HepG2 (cell line): ENCODE results near the gene NECTIN3.

ENCODE experiments used
- BHLHE40 ChIP-seq: IDR thresholded peaks from 2 replicates; pipeline ENCODE4 v1.6.1; 2011; ENCODE audit warnings: low read length, improper control_type of control experiment
- CC2D1A ChIP-seq: sonication (generic); formaldehyde crosslinking; IDR thresholded peaks from 2 replicates; pipeline ENCODE4 v1.8.1; 2023; ENCODE audit warnings: mild to moderate bottlenecking, missing genetic modification reagents
- CREB1 ChIP-seq, 2 experiments: fragments of 450-650 bp in 1 of 2; IDR thresholded peaks; 2 replicates each; pipeline ENCODE4 v1.6.1; 2016 to 2017; ENCODE audit warnings: control low read depth in 1 of 2, mild to moderate bottlenecking in 1 of 2, missing compliant biosample characterization in 1 of 2, missing genetic modification characterization in 1 of 2
- DNMT1 ChIP-seq: sonication (generic); formaldehyde crosslinking; IDR thresholded peaks from 2 replicates; pipeline ENCODE4 v1.5.1; 2020; ENCODE audit warnings: mild to moderate bottlenecking, missing genetic modification reagents
- FOXK1 ChIP-seq: sonication (generic); formaldehyde crosslinking; IDR thresholded peaks from 2 replicates; pipeline ENCODE4 v1.4.0; 2020; ENCODE audit warnings: low read depth, missing genetic modification reagents, borderline replicate concordance
- KDM1A ChIP-seq: IDR thresholded peaks from 2 replicates; pipeline ENCODE4 v1.6.1; 2016; ENCODE audit warnings: missing compliant biosample characterization
- POLR2A ChIP-seq, 2 experiments: IDR thresholded peaks; 2 replicates each; pipeline ENCODE4 v1.6.1; 2011; ENCODE audit warnings: low read depth in 2 of 2, low read length in 2 of 2, mild to moderate bottlenecking in 1 of 2, moderate library complexity in 1 of 2; ENCODE audit not compliant: insufficient read depth in 1 of 2
- SRSF9 ChIP-seq: fragments of 200-400 bp; formaldehyde crosslinking; IDR thresholded peaks from 2 replicates; pipeline ENCODE4 v1.6.1; 2018; ENCODE audit warnings: borderline replicate concordance, mild to moderate bottlenecking, low read depth, low read length; ENCODE audit not compliant: insufficient read depth, poor library complexity, severe bottlenecking
- TARDBP ChIP-seq: sonication (generic); formaldehyde crosslinking; IDR thresholded peaks from 2 replicates; pipeline ENCODE4 v1.8.0; 2022; ENCODE audit warnings: mild to moderate bottlenecking, missing genetic modification reagents
- ZSCAN9 ChIP-seq: IDR thresholded peaks from 2 replicates; pipeline ENCODE4 v1.6.1; 2016; ENCODE audit warnings: borderline replicate concordance
- TF ChIP-seq, protein P1 (sequence below): fragments of 450-650 bp; IDR thresholded peaks from 2 replicates; pipeline ENCODE4 v1.6.1; 2016
- TF ChIP-seq, protein P2 (sequence below): sonication (generic); formaldehyde crosslinking; IDR thresholded peaks from 2 replicates; pipeline ENCODE4 v1.5.1; 2020; ENCODE audit warnings: missing genetic modification reagents, mild to moderate bottlenecking, borderline replicate concordance
- TF ChIP-seq, protein P3 (sequence below): sonication (generic); formaldehyde crosslinking; IDR thresholded peaks from 2 replicates; pipeline ENCODE4 v1.8.1; 2023; ENCODE audit warnings: mild to moderate bottlenecking, moderate library complexity, missing genetic modification reagents
- TF ChIP-seq, protein P4 (sequence below): sonication (generic); formaldehyde crosslinking; IDR thresholded peaks from 2 replicates; pipeline ENCODE4 v1.5.1; 2020; ENCODE audit warnings: mild to moderate bottlenecking, missing genetic modification reagents

DNA sequence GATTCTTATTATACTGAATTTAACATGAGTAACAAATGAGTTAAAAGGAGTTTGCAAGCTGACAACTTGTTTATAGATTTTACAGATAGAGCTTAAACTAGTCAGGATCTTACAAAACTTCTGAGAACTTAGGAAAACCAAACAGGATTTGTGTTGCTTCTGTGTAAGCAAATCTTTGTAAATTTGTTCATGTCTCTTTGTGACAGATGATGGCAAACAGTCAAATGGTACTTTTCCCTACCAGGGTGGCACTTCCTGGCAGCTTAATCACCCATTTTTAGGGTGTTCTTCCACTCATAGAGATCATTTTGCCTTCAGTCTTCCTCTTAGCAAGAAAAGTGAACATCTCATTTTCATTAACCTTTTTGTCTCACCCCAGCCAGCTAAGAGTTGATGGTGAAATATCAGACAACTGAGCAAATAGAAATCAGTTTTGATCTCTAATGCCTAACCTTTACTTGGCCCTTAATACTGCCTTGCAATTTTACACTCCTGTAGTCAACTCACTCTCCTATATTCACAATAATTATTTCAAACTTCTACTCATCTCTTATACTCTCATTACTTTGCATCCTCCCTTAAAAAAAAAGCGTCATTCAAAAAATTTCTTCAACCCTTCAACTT lies 23.7 kb upstream of the NECTIN3 start:
- TF ChIP-seq, protein P1, sequence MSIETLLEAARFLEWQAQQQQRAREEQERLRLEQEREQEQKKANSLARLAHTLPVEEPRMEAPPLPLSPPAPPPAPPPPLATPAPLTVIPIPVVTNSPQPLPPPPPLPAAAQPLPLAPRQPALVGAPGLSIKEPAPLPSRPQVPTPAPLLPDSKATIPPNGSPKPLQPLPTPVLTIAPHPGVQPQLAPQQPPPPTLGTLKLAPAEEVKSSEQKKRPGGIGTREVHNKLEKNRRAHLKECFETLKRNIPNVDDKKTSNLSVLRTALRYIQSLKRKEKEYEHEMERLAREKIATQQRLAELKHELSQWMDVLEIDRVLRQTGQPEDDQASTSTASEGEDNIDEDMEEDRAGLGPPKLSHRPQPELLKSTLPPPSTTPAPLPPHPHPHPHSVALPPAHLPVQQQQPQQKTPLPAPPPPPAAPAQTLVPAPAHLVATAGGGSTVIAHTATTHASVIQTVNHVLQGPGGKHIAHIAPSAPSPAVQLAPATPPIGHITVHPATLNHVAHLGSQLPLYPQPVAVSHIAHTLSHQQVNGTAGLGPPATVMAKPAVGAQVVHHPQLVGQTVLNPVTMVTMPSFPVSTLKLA = no peak
- TF ChIP-seq CREB1 (IDR thresholded peaks at IDR 0.05) (no peak), CREB1 (CRISPR knock-in tag; IDR thresholded peaks at IDR 0.05) (no peak), POLR2A (IDR thresholded peaks at IDR 0.05; ENCODE audit: insufficient read depth in 1 of 2, low read depth in 2 of 2, low read length in 2 of 2) (no peak), ZSCAN9 (CRISPR knock-in tag) (no peak), FOXK1 (CRISPR knock-in tag) (no peak), TARDBP (CRISPR knock-in tag) (no peak), BHLHE40 (no peak), SRSF9 (no peak), CC2D1A (CRISPR knock-in tag) (no peak), DNMT1 (no peak), KDM1A (no peak)
- TF ChIP-seq, protein P2, sequence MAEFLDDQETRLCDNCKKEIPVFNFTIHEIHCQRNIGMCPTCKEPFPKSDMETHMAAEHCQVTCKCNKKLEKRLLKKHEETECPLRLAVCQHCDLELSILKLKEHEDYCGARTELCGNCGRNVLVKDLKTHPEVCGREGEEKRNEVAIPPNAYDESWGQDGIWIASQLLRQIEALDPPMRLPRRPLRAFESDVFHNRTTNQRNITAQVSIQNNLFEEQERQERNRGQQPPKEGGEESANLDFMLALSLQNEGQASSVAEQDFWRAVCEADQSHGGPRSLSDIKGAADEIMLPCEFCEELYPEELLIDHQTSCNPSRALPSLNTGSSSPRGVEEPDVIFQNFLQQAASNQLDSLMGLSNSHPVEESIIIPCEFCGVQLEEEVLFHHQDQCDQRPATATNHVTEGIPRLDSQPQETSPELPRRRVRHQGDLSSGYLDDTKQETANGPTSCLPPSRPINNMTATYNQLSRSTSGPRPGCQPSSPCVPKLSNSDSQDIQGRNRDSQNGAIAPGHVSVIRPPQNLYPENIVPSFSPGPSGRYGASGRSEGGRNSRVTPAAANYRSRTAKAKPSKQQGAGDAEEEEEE (CRISPR knock-in tag) = no peak
- TF ChIP-seq, protein P3, sequence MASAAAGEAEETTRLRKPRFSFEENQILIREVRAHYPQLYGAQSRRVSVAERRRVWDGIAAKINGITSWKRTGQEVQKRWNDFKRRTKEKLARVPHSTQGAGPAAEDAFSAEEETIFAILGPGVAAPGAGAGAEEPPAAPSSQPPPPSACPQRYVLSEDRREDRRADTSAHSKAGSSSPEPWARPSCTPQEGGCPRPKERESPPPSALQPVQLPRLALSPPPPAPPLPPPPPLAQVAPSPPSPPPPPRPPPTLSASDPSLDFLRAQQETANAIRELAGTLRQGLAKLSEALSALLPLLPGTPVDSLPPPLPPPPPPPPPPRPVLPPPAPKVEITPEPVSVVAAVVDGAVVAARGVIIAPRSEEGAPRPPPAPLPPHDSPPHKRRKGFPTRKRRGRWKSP (CRISPR knock-in tag) = no peak
- TF ChIP-seq, protein P4, sequence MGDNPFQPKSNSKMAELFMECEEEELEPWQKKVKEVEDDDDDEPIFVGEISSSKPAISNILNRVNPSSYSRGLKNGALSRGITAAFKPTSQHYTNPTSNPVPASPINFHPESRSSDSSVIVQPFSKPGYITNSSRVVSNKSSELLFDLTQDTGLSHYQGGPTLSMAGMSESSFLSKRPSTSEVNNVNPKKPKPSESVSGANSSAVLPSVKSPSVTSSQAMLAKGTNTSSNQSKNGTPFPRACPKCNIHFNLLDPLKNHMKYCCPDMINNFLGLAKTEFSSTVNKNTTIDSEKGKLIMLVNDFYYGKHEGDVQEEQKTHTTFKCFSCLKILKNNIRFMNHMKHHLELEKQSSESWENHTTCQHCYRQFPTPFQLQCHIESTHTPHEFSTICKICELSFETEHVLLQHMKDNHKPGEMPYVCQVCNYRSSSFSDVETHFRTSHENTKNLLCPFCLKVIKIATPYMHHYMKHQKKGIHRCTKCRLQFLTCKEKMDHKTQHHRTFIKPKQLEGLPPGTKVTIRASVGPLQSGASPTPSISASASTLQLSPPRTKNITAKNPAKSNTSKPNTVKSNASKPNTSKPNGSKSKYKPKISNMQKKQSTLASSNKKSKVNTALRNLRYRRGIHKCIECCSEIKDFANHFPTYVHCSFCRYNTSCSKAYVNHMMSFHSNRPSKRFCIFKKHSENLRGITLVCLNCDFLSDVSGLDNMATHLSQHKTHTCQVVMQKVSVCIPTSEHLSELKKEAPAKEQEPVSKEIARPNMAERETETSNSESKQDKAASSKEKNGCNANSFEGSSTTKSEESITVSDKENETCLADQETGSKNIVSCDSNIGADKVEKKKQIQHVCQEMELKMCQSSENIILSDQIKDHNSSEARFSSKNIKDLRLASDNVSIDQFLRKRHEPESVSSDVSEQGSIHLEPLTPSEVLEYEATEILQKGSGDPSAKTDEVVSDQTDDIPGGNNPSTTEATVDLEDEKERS (CRISPR knock-in tag) = no peak
